ENCODE data around the gene SLC25A1.

GRCh38 chr22:19172213-19173046, 6.1 kb downstream of the SLC25A1 start:
- TF ChIP-seq EZH2phosphoT487 (IDR thresholded peaks at IDR 0.05; ENCODE audit: borderline replicate concordance) (no peak), CTCF (conservative IDR thresholded peaks at IDR 0.05; ENCODE audit: low read length) (no peak)

All from Loucy (cell line).